GM12892 (cell line): ENCODE results near the gene MLXIPL.

Source experiments
- POLR2A ChIP-seq: IDR thresholded peaks from 2 replicates; pipeline ENCODE4 v1.6.1; 2011; ENCODE audit warnings: low read depth, low read length, control low read depth
- POLR2AphosphoS5 ChIP-seq: IDR thresholded peaks from 2 replicates; pipeline ENCODE4 v1.6.1; 2011; ENCODE audit warnings: low read depth, low read length, control low read depth

DNA sequence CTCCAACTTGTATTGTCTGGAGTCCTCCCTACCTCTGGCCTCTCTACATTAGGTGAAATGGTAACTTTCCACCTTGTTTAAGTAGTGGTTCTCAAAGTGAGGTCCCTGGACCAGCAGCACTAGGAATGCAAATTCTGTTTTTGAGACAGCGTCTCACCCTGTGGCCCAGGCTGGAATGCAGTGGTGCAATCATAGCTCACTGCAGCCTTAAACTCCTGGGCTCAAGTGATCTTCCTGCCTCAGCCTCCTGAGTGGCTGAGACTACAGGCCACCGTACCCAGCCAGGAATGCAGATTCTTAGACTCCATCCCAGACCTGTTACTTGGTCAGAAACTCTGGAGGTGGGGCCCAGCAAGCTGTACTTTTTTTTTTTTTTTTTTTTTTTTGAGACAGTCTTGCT, 39.1 kb downstream of the MLXIPL start:
- no peak for TF ChIP-seq POLR2AphosphoS5
- TF ChIP-seq POLR2A = no peak
